Tibial artery (tissue), 4 donors: ENCODE measurements around the gene SLC16A9.
"Not testable (repeated sequence)": the region's sequence is repeated elsewhere in the genome, so short reads cannot be mapped to it uniquely, and the experiment has no call there.

ENCODE experiments used
- DNase-seq, 2 donors: peaks; one replicate each; pipeline ENCODE4 v3.0.0-alpha.2; 2019
- H3K27ac ChIP-seq, 2 donors: fragments of 200-600 bp; sonication (generic) in 1 of 2; 1 replicate in 1 of 2; 2 replicates in 1 of 2; pipeline ENCODE4 v1.5.1; 2018 to 2019; ENCODE audit warnings: mild to moderate bottlenecking in 1 of 2
- H3K27me3 ChIP-seq, 2 donors: fragments of 200-600 bp; sonication (generic) in 1 of 2; one replicate each; pipeline versions ENCODE4 v1.5.1 to v1.6.0; 2016 to 2019
- H3K36me3 ChIP-seq, 3 donors: fragments of 200-600 bp; sonication (generic) in 2 of 3; one replicate each; pipeline ENCODE4 v1.5.1; 2016 to 2019; ENCODE audit warnings: mild to moderate bottlenecking in 2 of 3
- H3K4me1 ChIP-seq, 4 donors: fragments of 200-600 bp; sonication (generic) in 2 of 4; 1 replicate in 3 of 4; 2 replicates in 1 of 4; pipeline ENCODE4 v1.5.1; 2016 to 2019
- H3K4me3 ChIP-seq, 2 donors: fragments of 200-600 bp; sonication (generic) in 1 of 2; 1 replicate in 1 of 2; 2 replicates in 1 of 2; pipeline ENCODE4 v1.5.1; 2018 to 2019; ENCODE audit warnings: mild to moderate bottlenecking in 2 of 2
- H3K9me3 ChIP-seq, 3 donors: fragments of 200-600 bp; sonication (generic) in 1 of 3; one replicate each; pipeline ENCODE4 v1.5.1; 2016 to 2019
- intact Hi-C: fragments of 100-400 bp; cut with DNase I; formaldehyde crosslinking; loops from one replicate; pipeline ENCODE4 v1.15.0; 2023; ENCODE audit warnings: low total_unique reads
- TF ChIP-seq, protein P1 (sequence below), 2 experiments: fragments of 200-600 bp in 1 of 2; fragments of 450-650 bp in 1 of 2; IDR thresholded peaks; one replicate each; pipeline ENCODE4 v1.5.1; 2017 to 2019; ENCODE audit warnings: antibody characterized with exemption in 2 of 2, mild to moderate bottlenecking in 1 of 2, moderate library complexity in 1 of 2

The SLC16A9 gene

DNA sequence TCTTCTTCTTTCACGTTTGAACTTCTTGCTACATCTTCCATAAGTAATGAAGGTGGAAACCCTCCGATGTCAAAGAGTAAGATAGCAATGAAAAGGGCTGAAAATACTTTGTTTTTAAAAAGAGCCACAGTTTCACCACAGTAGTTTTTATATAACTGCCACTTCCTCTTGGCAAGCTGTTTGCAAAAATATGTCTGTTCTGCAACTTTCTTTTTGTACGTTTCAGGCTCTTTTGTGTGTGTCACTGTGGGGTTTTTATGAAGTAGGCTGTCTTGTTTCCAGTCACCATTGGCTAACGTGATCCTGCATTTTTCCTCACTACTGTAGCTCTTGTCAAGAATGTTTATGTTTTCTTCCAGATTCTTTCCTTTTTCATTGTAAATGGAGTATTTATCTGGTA lies 55.6 kb downstream of the SLC16A9 start:
- Histone ChIP-seq H3K27ac (peak overlapping the region; percentile 1 to 6), H3K9me3 (no peaks in the 10 kb centered on the region), H3K4me1 (peaks cover 0 to 35% (median 8%) of the 10 kb centered on the region in 4 donors), H3K27me3 (no peaks in the 10 kb centered on the region), H3K4me3 (no peak overlapping the region), H3K36me3 (no peaks in the 10 kb centered on the region)
- TF ChIP-seq, protein P1, sequence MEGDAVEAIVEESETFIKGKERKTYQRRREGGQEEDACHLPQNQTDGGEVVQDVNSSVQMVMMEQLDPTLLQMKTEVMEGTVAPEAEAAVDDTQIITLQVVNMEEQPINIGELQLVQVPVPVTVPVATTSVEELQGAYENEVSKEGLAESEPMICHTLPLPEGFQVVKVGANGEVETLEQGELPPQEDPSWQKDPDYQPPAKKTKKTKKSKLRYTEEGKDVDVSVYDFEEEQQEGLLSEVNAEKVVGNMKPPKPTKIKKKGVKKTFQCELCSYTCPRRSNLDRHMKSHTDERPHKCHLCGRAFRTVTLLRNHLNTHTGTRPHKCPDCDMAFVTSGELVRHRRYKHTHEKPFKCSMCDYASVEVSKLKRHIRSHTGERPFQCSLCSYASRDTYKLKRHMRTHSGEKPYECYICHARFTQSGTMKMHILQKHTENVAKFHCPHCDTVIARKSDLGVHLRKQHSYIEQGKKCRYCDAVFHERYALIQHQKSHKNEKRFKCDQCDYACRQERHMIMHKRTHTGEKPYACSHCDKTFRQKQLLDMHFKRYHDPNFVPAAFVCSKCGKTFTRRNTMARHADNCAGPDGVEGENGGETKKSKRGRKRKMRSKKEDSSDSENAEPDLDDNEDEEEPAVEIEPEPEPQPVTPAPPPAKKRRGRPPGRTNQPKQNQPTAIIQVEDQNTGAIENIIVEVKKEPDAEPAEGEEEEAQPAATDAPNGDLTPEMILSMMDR (IDR thresholded peaks at IDR 0.05), result no peak
- no peak for DNase-seq
- intact Hi-C loops, result no loop called here

DNA sequence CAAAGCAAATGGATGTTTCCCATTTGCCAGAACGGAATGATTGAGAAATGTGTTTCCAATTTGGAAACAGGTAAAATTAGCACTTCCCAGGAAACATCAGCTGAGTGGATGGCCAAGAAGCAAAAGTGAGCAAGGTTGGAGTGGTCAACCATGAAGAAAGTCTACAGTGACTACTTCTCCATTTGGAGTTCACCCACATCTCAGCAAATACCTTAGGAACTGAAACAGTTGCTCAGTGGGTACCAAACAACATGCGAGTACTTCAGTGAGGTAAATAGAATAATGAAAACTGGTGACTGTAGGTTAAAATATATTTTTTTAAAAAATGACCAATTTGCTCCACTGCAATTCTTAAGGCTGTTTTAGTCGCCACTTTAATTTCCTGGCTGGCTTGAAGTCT lies 57.7 kb downstream of the SLC16A9 start:
- peaks cover 0 to 50% (median 12%) of the 10 kb centered on the region in 4 donors for H3K4me1 ChIP-seq

DNA sequence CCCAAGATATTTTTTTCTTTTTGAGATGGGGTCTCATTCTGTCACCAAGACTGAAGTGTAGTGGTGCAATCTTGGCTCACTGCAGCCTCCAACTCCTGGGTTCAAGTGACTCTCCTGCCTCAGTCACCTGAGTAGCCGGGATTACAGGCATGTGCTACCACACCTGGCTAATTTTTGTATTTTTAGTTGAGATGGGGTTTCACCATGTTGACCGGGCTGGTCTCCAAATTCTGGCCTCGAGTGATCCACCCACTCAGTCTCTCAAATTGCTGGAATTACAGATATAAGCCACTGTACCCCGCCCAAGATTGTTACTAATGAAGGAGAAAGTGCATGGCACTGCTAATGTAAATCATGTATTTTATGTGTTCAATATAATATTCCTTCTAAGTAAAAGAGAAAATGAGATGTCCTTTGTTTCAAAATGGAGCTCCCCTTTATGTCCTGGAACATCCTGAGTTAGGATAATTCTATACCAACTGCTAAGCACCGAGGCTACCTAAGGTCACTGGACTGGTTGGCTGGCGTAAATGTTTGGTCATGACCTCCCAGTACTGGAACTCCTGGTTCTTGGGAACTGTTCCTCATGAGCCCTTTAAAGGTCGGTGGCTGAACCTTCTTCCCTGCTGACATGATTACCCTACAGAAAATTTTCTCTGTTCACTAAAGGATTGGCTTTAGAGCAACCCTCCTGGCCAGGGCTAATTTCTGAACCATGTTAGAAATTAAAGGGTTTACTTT lies 59.9 kb downstream of the SLC16A9 start:
- no peaks in the 10 kb centered on the region for H3K36me3 ChIP-seq
- peaks cover 0 to 9% (median 0%) of the 10 kb centered on the region in 3 donors for H3K9me3 ChIP-seq
- H3K4me1 ChIP-seq, result peaks cover 0 to 42% (median 12%) of the 10 kb centered on the region in 4 donors
- H3K4me3 ChIP-seq, result no peak overlapping the region
- no peak overlapping the region for H3K27ac ChIP-seq
- H3K27me3 ChIP-seq, result no peaks in the 10 kb centered on the region
- no peak for DNase-seq
- TF ChIP-seq, protein P1 (IDR thresholded peaks at IDR 0.05), result no peak
- intact Hi-C loops, result no loop called here

More for the DNA sequence above, 57.7 kb downstream of the SLC16A9 start:
- Histone ChIP-seq H3K27me3 (no peaks in the 10 kb centered on the region), H3K27ac (no peak overlapping the region), H3K4me3 (no peak overlapping the region), H3K36me3 (no peaks in the 10 kb centered on the region), H3K9me3 (no peaks in the 10 kb centered on the region)
- TF ChIP-seq, protein P1 (IDR thresholded peaks at IDR 0.05), result no peak
- no peak for DNase-seq
- intact Hi-C loops, result no loop called here

DNA sequence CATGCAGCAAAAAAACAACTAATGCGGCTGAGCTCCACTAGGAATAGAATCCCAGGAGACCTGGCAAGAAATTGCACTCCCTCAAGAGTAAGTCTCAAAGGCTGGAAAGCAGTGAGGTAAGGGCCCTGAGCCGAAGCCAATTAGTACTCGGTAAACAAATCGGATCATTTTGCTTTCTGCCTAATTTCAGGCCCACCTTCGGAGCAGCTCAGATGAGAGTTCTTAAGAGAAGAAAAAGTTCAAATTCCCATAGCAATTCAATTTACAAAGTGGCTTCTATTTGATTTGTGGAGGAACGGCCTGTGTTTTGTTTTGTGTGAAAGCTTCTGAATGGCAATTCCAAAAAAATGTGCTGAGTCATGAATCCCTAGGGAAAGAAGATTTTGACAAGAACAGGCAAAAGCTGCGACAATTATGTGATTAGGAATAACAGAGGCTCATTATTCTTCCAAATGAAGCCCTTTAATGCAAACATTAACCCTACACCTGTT lies 60.9 kb downstream of the SLC16A9 start:
- TF ChIP-seq, protein P1 (IDR thresholded peaks at IDR 0.05), result no peak
- peak in 1 of 2 donors; percentile 67 for DNase-seq
- Histone ChIP-seq H3K27ac (peak overlapping the region; percentile 51 to 56), H3K4me3 (peak overlapping the region; percentile 21 to 32), H3K4me1 (peaks cover 0 to 32% (median 10%) of the 10 kb centered on the region in 4 donors), H3K36me3 (no peaks in the 10 kb centered on the region), H3K9me3 (peaks cover 0 to 13% (median 0%) of the 10 kb centered on the region in 3 donors), H3K27me3 (no peaks in the 10 kb centered on the region)
- intact Hi-C loops, result no loop called here

DNA sequence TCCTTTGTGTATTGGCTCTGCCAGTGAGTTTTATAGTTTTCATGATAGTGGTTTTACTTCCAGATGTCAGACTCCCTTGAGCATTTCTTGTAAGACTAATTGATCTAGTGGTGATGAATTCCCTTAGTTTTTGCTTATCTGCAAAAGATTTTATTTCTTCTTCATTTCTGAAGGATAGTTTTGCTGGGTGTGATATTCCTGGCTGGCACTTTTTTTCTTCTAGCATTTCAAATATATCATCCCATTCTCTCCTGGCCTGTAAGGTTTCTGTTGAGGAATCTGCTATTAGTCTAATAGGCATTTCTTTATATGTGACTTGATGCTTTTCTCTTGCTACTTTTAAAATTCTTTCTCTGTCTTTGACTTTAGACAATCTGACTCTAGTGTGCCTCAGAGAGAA lies 64.8 kb downstream of the SLC16A9 start:
- H3K4me1 ChIP-seq, result peaks cover 0 to 33% (median 8%) of the 10 kb centered on the region in 4 donors
- no peaks in the 10 kb centered on the region for H3K27me3 ChIP-seq
- no peak overlapping the region for H3K4me3 ChIP-seq
- no peaks in the 10 kb centered on the region for H3K36me3 ChIP-seq
- TF ChIP-seq, protein P1 (IDR thresholded peaks at IDR 0.05), result no peak
- intact Hi-C loops, result no loop called here
- peaks cover 0 to 13% (median 0%) of the 10 kb centered on the region in 3 donors for H3K9me3 ChIP-seq
- no peak overlapping the region for H3K27ac ChIP-seq
- no peak for DNase-seq

DNA sequence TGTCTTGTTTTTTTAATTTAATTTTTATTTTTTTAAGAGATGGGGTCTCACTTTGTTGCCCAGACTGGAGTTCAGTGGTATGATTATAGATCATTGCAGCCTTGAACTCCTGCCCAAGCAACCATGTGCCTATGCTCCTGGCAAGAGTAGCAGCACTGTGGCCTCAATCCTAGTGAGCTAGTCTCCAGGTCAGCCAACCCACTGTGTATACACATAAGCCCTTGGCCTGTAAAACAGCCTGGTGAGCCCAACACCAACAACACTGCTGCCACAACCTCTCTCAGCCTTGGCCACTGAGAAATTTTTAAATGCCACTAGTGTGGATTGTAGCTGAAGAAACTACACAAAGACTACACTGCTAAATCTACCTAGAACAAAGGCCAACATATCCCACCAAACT lies 68.0 kb downstream of the SLC16A9 start:
- H3K27ac ChIP-seq, H3K27me3 ChIP-seq, H3K4me3 ChIP-seq, H3K4me1 ChIP-seq, intact Hi-C loops, H3K36me3 ChIP-seq: not testable (repeated sequence)
- peaks cover 0 to 13% (median 0%) of the 10 kb centered on the region in 3 donors for H3K9me3 ChIP-seq
- peak in 1 of 2 donors; percentile 68 for DNase-seq
